HEK293 (cell line): ENCODE measurements around the gene TNFAIP3.

Source experiments
- PBX3 ChIP-seq: sonication (generic); formaldehyde crosslinking; IDR thresholded peaks from 2 replicates; pipeline ENCODE4 v1.8.1; 2022; ENCODE audit warnings: mild to moderate bottlenecking, moderate library complexity, missing genetic modification reagents
- ZNF146 ChIP-seq: fragments of 450-650 bp; formaldehyde crosslinking; IDR thresholded peaks from 2 replicates; pipeline ENCODE4 v1.5.1; 2016; ENCODE audit warnings: missing biosample characterization, missing genetic modification characterization
- ZNF2 ChIP-seq: fragments of 450-650 bp; formaldehyde crosslinking; IDR thresholded peaks from 2 replicates; pipeline ENCODE4 v1.5.1; 2016; ENCODE audit warnings: missing biosample characterization, missing genetic modification characterization
- ZNF239 ChIP-seq: fragments of 450-650 bp; formaldehyde crosslinking; IDR thresholded peaks from 2 replicates; pipeline ENCODE4 v1.5.1; 2016; ENCODE audit warnings: missing biosample characterization, missing genetic modification characterization
- ZNF391 ChIP-seq: fragments of 450-650 bp; formaldehyde crosslinking; IDR thresholded peaks from 2 replicates; pipeline ENCODE4 v1.5.1; 2016; ENCODE audit warnings: low read depth, missing biosample characterization, missing genetic modification characterization, borderline replicate concordance
- ZNF530 ChIP-seq: fragments of 450-650 bp; formaldehyde crosslinking; IDR thresholded peaks from 2 replicates; pipeline ENCODE4 v1.5.1; 2016; ENCODE audit warnings: low read depth, missing biosample characterization, missing genetic modification characterization
- ZNF549 ChIP-seq: fragments of 450-650 bp; IDR thresholded peaks from 2 replicates; pipeline ENCODE4 v1.5.1; 2018; ENCODE audit warnings: missing biosample characterization, missing genetic modification characterization, mild to moderate bottlenecking, inconsistent platforms, moderate library complexity
- TF ChIP-seq, protein P1 (sequence below): fragments of 450-650 bp; formaldehyde crosslinking; IDR thresholded peaks from 2 replicates; pipeline ENCODE4 v1.5.1; 2016; ENCODE audit warnings: missing biosample characterization, missing genetic modification characterization
- TF ChIP-seq, protein P2 (sequence below): fragments of 450-650 bp; formaldehyde crosslinking; IDR thresholded peaks from 2 replicates; pipeline ENCODE4 v1.5.1; 2017; ENCODE audit warnings: missing biosample characterization, missing genetic modification characterization

- no peak for TF ChIP-seq ZNF549
- TF ChIP-seq, protein P1, sequence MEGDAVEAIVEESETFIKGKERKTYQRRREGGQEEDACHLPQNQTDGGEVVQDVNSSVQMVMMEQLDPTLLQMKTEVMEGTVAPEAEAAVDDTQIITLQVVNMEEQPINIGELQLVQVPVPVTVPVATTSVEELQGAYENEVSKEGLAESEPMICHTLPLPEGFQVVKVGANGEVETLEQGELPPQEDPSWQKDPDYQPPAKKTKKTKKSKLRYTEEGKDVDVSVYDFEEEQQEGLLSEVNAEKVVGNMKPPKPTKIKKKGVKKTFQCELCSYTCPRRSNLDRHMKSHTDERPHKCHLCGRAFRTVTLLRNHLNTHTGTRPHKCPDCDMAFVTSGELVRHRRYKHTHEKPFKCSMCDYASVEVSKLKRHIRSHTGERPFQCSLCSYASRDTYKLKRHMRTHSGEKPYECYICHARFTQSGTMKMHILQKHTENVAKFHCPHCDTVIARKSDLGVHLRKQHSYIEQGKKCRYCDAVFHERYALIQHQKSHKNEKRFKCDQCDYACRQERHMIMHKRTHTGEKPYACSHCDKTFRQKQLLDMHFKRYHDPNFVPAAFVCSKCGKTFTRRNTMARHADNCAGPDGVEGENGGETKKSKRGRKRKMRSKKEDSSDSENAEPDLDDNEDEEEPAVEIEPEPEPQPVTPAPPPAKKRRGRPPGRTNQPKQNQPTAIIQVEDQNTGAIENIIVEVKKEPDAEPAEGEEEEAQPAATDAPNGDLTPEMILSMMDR (tag by site-specific recombination): no peak
- TF ChIP-seq ZNF530 (tag by site-specific recombination): no peak
- TF ChIP-seq ZNF391 (tag by site-specific recombination): no peak
- TF ChIP-seq ZNF146 (tag by site-specific recombination): no peak
- TF ChIP-seq ZNF2: no peak
- TF ChIP-seq PBX3: no peak
- TF ChIP-seq ZNF239 (tag by site-specific recombination): no peak
- TF ChIP-seq, protein P2, sequence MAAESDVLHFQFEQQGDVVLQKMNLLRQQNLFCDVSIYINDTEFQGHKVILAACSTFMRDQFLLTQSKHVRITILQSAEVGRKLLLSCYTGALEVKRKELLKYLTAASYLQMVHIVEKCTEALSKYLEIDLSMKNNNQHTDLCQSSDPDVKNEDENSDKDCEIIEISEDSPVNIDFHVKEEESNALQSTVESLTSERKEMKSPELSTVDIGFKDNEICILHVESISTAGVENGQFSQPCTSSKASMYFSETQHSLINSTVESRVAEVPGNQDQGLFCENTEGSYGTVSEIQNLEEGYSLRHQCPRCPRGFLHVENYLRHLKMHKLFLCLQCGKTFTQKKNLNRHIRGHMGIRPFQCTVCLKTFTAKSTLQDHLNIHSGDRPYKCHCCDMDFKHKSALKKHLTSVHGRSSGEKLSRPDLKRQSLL (tag by site-specific recombination): no peak
These were observed 14.4 kb downstream of the TNFAIP3 start for GRCh38 chr6:137881522-137881886.
